ENCODE measurements around the gene EPN2.

DNA sequence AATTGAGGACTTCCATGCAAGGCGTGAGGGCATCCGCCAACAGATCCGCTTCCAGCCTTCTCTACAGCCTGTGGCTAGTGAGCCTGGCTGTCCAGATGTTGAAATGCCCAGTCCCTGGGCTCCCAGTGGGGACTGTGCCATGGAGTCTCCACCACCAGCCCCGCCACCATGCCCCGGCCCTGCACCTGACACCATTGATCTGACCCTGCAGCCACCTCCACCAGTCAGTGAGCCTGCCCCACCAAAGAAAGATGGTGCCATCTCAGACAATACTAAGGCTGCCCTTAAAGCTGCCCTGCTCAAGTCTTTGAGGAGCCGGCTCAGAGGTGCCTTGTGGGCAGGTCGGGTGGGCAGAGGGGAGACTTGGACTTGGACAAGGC, 144.2 kb downstream of the EPN2 start:
- no peak for TF ChIP-seq POLR2A (IDR thresholded peaks at IDR 0.05)
- TF ChIP-seq, protein P1, sequence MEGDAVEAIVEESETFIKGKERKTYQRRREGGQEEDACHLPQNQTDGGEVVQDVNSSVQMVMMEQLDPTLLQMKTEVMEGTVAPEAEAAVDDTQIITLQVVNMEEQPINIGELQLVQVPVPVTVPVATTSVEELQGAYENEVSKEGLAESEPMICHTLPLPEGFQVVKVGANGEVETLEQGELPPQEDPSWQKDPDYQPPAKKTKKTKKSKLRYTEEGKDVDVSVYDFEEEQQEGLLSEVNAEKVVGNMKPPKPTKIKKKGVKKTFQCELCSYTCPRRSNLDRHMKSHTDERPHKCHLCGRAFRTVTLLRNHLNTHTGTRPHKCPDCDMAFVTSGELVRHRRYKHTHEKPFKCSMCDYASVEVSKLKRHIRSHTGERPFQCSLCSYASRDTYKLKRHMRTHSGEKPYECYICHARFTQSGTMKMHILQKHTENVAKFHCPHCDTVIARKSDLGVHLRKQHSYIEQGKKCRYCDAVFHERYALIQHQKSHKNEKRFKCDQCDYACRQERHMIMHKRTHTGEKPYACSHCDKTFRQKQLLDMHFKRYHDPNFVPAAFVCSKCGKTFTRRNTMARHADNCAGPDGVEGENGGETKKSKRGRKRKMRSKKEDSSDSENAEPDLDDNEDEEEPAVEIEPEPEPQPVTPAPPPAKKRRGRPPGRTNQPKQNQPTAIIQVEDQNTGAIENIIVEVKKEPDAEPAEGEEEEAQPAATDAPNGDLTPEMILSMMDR (IDR thresholded peaks at IDR 0.05), result no peak

Data from right lobe of liver (tissue), 4 donors.